ENCODE data around the gene IGFBP3. TPM values are rescaled to one million over a fixed set of nuclear protein-coding genes. Genes with fewer than 3 reads are reported as not detected.

IGFBP3 gene
- total RNA-seq, 1 donor from 2014 or later = 22.0 TPM

- no peak overlapping the region for H3K27ac Mint-ChIP-seq
- no peaks in the 10 kb centered on the region for H3K36me3 ChIP-seq
- no peak for TF ChIP-seq EZH2phosphoT487 (IDR thresholded peaks at IDR 0.05)
- TF ChIP-seq, protein P1, sequence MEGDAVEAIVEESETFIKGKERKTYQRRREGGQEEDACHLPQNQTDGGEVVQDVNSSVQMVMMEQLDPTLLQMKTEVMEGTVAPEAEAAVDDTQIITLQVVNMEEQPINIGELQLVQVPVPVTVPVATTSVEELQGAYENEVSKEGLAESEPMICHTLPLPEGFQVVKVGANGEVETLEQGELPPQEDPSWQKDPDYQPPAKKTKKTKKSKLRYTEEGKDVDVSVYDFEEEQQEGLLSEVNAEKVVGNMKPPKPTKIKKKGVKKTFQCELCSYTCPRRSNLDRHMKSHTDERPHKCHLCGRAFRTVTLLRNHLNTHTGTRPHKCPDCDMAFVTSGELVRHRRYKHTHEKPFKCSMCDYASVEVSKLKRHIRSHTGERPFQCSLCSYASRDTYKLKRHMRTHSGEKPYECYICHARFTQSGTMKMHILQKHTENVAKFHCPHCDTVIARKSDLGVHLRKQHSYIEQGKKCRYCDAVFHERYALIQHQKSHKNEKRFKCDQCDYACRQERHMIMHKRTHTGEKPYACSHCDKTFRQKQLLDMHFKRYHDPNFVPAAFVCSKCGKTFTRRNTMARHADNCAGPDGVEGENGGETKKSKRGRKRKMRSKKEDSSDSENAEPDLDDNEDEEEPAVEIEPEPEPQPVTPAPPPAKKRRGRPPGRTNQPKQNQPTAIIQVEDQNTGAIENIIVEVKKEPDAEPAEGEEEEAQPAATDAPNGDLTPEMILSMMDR (IDR thresholded peaks at IDR 0.05) = no peak
- TF ChIP-seq EZH2 (IDR thresholded peaks at IDR 0.05) = no peak
- H3K27me3 Mint-ChIP-seq (ENCODE audit: insufficient read depth, low read depth) = peaks cover 29% of the 10 kb centered on the region
- H3K4me1 Mint-ChIP-seq = peaks cover 9% of the 10 kb centered on the region
- H3K27ac ChIP-seq = no peak overlapping the region
- H3F3A ChIP-seq (ENCODE audit: low read depth) = no peaks in the 10 kb centered on the region
- H3K36me3 Mint-ChIP-seq = no peaks in the 10 kb centered on the region
- H2AFZ ChIP-seq (replicated peaks) = no peak overlapping the region
- H3K9me3 ChIP-seq (ENCODE audit: low read depth) = no peaks in the 10 kb centered on the region
- H4K20me1 ChIP-seq (ENCODE audit: low read depth) = no peaks in the 10 kb centered on the region
- H3K9ac ChIP-seq = no peak overlapping the region
- H3K4me1 ChIP-seq = peaks cover 3% of the 10 kb centered on the region
- no peak overlapping the region for H3K4me2 ChIP-seq
- no peak overlapping the region for H3K4me3 Mint-ChIP-seq
- no peak for DNase-seq (ENCODE audit: low spot score)
- no peak overlapping the region for H3K4me3 ChIP-seq
- H3K9me3 Mint-ChIP-seq = no peaks in the 10 kb centered on the region
- H3K27me3 ChIP-seq = peaks cover 48% of the 10 kb centered on the region
- no peaks in the 10 kb centered on the region for H3K79me2 ChIP-seq (ENCODE audit: low read depth)
Measured at GRCh38 chr7:45885264-45885882, 35.7 kb downstream of the IGFBP3 start.

DNA sequence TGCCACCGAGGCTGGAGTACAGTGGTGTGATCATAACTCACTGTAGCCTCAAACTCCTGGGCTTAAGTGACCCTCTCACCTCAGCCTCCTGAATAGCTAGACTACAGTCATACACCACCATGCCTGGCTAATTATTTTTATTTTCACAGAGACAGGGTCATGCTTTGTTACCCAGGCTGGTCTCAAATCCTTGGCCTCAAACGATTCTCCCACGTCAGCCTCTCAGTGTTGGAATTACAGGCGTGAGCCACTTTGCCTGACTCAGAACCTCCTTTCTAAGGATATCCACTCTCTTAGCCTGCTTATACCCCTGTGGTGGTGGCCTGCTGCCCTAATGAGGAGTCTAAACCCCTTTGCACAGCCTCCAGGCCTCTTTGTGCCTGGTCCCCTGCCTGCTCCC lies 36.9 kb downstream of the IGFBP3 start:
- no peaks in the 10 kb centered on the region for H3F3A ChIP-seq (ENCODE audit: low read depth)
- no peak overlapping the region for H3K4me3 ChIP-seq
- Mint-ChIP-seq H3K4me1 (peaks cover 6% of the 10 kb centered on the region), H3K27me3 (ENCODE audit: insufficient read depth, low read depth) (peaks cover 22% of the 10 kb centered on the region), H3K4me3 (no peak overlapping the region), H3K9me3 (peaks cover 3% of the 10 kb centered on the region), H3K36me3 (no peaks in the 10 kb centered on the region), H3K27ac (no peak overlapping the region)
- H2AFZ ChIP-seq (replicated peaks) = no peak overlapping the region
- no peaks in the 10 kb centered on the region for H3K79me2 ChIP-seq (ENCODE audit: low read depth)
- TF ChIP-seq EZH2 (IDR thresholded peaks at IDR 0.05) = no peak
- TF ChIP-seq, protein P1 (IDR thresholded peaks at IDR 0.05) = no peak
- TF ChIP-seq EZH2phosphoT487 (IDR thresholded peaks at IDR 0.05) = no peak
- H3K9me3 ChIP-seq (ENCODE audit: low read depth) = no peaks in the 10 kb centered on the region
- H4K20me1 ChIP-seq (ENCODE audit: low read depth) = no peaks in the 10 kb centered on the region
- H3K4me2 ChIP-seq = no peak overlapping the region
- DNase-seq (ENCODE audit: low spot score) = no peak
- H3K36me3 ChIP-seq = no peaks in the 10 kb centered on the region
- H3K27me3 ChIP-seq = peaks cover 35% of the 10 kb centered on the region
- no peak overlapping the region for H3K9ac ChIP-seq
- H3K27ac ChIP-seq = no peak overlapping the region
- peaks cover 3% of the 10 kb centered on the region for H3K4me1 ChIP-seq

- no peaks in the 10 kb centered on the region for H3K9me3 ChIP-seq (ENCODE audit: low read depth)
- no peak overlapping the region for H3K4me2 ChIP-seq
- H3F3A ChIP-seq (ENCODE audit: low read depth) = no peaks in the 10 kb centered on the region
- no peaks in the 10 kb centered on the region for H3K36me3 Mint-ChIP-seq
- H3K27me3 ChIP-seq = peaks cover 18% of the 10 kb centered on the region
- H3K9ac ChIP-seq = no peak overlapping the region
- no peaks in the 10 kb centered on the region for H3K36me3 ChIP-seq
- no peak for DNase-seq (ENCODE audit: low spot score)
- no peak overlapping the region for H3K27ac Mint-ChIP-seq
- H4K20me1 ChIP-seq (ENCODE audit: low read depth) = no peaks in the 10 kb centered on the region
- H3K9me3 Mint-ChIP-seq = peaks cover 3% of the 10 kb centered on the region
- H3K4me1 ChIP-seq = no peaks in the 10 kb centered on the region
- no peak overlapping the region for H3K4me3 Mint-ChIP-seq
- no peaks in the 10 kb centered on the region for H3K4me1 Mint-ChIP-seq
- no peak overlapping the region for H3K27ac ChIP-seq
- H3K4me3 ChIP-seq = no peak overlapping the region
- no peak overlapping the region for H2AFZ ChIP-seq (replicated peaks)
- H3K27me3 Mint-ChIP-seq (ENCODE audit: insufficient read depth, low read depth) = peaks cover 12% of the 10 kb centered on the region
- TF ChIP-seq, protein P1 (IDR thresholded peaks at IDR 0.05) = no peak
- TF ChIP-seq EZH2phosphoT487 (IDR thresholded peaks at IDR 0.05) = no peak
- no peak for TF ChIP-seq EZH2 (IDR thresholded peaks at IDR 0.05)
- no peaks in the 10 kb centered on the region for H3K79me2 ChIP-seq (ENCODE audit: low read depth)
Measured at GRCh38 chr7:45882465-45882810, 38.6 kb downstream of the IGFBP3 start.
